Measurements from ENCODE around the gene CCDC8.
"Not testable (repeated sequence)": the region's sequence is repeated elsewhere in the genome, so short reads cannot be mapped to it uniquely, and the experiment has no call there.

Gene CCDC8

DNA sequence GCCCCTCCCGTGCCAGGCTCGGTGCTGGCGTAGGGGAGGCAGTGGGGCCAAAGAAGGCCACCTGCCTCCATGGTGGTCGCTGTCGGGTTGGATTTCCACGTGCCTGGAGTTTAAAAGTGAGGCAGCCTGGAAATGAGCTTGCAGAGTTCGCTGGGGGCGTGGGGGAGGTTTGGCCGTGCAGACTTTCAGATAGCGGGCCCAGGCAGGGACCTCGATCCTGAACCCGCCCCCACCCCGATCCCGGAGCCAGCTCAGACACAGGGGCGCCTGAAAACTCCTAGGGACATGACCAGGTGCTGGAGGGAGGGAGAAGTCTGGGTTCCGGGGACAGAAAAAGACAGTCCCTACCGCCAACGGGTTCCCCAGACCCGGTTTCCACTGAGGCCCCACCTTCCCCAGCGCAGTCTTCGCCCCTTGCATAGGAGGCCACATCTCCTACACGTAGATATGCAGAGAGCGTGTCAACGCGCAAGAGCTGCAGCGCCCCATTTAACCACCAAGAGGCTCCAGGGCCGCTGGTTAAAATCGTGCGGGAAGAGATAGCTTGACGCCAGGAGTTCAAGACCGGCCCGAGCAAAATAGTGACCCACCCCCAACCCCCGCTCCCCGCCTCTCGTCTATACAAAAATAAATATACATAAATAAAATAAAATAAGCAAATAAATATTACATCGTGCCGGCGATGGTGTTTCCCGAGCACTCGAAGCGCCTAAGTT, 8.5 kb downstream of the CCDC8 start:
- DNase-seq (ENCODE audit: low read depth in 2 of 3, low spot score in 2 of 3): no peak

DNA sequence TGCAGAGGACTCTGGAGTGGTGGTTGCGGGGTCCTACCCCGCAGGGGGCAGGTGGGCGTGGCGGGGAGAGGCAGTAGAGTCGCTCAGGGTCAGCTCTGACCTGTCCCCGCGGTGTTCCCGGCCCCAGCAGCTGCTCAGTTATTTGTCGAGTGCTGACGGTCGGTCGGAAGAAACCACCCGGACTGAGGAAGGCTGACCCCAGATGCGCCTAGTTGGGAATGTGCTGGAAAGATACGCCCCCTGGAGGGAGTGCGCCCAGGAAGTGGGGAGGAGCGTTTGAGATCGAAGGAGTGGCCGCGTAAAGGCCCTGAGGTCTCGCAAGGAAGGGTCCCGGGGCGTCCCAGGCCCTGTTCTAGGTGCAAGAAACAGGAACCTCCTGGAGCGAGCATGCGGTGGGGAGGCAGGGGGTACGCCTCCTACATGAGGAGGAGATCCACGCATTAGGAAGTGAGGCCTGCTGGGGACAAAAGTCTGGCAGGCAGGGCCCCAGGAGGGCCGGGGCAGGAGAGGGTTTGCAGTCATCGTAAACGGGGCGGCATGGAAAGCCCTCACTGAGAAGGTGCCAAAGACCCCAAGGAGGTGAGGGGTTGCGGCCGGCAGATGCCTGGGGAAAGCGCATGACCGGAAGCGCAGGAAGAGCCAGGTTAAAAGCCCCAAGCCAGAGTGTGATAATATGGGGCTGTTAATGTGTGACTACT, 9.2 kb downstream of the CCDC8 start:
- no peak for DNase-seq (ENCODE audit: low read depth in 2 of 3, low spot score in 2 of 3)

DNA sequence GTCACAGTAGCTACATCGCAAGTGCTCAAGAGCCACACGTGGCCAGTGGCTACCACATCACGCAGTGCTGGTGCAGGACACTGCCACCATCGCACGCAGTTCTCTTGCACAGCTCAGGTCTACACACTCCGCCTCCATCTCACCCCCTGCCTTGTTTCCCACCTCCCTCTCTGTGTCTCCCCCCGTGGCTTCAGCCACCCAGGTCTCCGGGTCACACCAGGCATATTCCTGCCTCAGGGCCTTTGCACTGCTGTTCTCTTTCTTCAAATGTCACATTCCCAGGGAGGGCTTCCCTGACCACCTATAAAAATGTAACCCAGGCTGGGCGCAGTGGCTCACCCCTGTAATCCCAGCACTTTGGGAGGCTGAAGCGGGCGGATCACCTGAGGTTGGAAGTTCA, 10.6 kb downstream of the CCDC8 start:
- no peak for DNase-seq (ENCODE audit: low read depth in 2 of 3, low spot score in 2 of 3)

DNA sequence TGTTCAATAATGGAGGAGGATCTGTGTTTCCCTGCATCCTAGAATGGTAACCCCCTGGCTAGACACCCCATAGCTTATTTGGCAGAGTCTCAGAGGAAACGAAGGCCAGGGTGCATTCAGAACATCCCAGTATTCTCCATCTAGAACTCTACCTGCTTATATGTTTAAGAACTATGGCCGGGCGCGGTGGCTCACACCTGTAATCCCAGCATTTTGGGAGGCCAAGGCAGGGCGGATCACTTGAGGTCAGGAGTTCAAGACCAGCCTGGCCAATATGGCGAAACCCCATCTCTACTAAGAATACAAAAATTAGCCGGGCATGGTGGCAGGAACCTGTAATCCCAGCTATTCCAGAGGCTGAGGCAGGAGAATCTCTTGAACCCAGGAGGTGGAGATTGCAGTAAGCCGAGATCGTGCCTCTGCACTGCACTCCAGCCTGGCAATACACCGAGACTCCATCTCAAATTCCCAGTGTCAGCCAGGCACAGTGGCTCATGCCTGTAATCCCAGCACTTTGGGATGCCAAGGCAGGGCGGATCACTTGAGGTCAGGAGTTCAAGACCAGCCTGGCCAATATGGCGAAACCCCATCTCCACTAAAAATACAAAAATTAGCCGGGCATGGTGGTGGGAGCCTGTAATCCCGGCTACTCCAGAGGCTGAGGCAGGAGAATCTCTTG, 15.4 kb downstream of the CCDC8 start:
- DNase-seq (ENCODE audit: low read depth in 2 of 3, low spot score in 2 of 3): not testable (repeated sequence)

DNA sequence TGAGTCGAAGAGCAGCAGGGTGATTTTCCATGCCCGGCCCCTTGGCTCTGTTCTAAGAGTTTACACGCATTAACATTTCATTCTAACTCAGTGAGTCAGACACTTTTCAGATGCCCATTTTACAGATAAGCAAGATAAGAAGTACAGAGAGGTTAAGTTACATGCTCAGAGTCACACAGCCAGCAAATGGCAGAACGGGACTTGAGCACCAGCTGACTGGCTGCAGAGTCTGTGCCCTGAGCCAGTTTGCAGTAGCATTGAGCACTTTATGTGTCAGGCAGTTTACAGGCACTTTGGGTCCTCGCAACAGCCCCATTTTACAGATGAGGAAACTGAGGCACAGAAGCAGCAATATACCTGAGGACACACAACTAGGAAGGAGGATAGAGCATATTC, 19.0 kb downstream of the CCDC8 start:
- DNase-seq (ENCODE audit: low read depth in 2 of 3, low spot score in 2 of 3): no peak

DNA sequence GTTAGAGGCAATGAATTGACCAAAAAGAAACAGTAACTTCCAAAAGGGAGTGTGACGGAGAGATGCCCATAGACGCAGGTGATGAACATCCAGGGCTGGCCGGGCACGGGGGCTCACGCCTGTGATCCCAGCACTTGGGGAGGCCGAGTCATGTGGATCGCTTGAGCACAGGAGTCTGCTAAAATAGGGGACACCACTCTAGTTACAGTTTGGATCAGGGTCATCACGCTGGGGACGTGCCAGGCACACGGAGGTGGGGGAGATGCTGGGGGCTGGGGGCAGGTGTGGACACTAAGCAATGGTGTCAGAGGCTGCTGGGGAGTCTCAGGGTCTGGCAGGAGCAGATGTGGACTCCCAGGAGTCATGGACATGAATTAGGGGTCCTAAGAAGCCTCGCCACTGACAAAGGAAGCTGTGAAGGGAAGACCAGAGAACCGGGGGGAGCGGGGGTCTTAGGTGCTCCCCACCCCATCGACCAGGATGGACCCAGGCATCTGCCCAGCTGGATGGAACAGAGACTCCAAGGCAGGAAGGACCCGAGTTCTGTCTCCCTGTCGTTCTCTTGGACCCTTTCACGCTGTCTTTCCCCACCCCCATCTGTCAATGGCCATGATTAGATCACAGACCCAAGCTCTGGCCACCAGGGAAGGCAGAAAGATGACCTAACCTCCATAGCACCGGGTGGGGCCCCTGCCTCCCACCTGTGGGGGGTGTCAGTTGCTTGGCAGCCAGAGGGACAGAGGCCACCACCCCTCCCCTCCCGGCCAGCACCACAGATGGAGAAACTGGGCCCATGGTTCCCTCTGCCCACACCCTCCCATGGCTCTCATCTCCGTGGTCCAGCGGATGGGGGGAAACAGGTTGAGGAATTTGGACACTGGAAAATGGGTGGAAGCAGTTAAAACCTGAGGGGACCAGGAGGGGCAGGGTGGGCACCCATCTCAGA, 19.6 kb downstream of the CCDC8 start:
- no peak for DNase-seq (ENCODE audit: low read depth in 2 of 3, low spot score in 2 of 3)

DNA sequence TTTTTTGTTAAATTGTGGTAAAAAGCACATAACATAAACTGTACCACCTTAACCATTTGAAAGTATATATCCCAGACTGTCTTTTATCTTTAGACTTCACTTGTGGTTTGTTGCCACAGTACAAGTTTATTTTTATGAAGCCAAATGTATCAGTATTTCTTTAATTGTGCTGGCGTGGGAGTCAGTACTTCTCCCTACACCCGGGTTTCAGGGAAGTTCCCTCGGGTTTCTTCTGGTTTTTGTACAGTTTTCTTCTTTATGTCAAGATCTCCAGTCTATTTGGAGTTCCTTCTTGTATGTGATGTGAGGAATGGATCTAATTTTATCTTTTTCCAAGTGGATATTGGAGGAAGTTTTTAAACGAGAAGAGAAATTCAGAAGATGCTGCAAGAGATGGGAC, 20.5 kb downstream of the CCDC8 start:
- no peak for DNase-seq (ENCODE audit: low read depth in 2 of 3, low spot score in 2 of 3)

DNA sequence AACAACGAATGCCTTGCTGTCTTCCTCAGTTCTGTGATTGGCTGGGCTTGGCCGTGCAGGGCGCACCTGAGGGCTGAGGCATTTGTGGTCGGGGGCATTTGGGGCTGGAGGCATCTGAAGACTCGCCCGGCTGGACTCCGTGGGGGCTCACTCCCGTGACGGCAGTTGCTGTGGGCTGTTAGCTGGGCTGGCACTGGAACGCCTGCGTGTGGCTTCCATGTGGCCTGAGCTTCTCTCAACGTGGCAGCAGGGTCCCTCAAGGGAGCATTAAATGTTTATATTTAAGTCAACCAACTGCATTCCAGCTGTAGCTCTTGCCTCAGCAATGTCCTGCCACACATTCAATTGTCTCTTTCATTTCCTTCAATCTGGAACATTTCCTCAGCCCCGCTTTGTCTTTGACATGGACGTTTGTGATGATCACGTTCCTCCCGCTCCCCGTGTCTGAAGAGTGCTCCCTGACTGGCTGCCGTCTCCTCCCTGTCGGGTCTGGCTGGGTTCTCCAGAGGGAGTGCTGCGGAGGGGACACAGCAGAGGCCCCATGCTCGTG, 21.0 kb downstream of the CCDC8 start:
- DNase-seq (ENCODE audit: low read depth in 2 of 3, low spot score in 2 of 3): no peak

DNA sequence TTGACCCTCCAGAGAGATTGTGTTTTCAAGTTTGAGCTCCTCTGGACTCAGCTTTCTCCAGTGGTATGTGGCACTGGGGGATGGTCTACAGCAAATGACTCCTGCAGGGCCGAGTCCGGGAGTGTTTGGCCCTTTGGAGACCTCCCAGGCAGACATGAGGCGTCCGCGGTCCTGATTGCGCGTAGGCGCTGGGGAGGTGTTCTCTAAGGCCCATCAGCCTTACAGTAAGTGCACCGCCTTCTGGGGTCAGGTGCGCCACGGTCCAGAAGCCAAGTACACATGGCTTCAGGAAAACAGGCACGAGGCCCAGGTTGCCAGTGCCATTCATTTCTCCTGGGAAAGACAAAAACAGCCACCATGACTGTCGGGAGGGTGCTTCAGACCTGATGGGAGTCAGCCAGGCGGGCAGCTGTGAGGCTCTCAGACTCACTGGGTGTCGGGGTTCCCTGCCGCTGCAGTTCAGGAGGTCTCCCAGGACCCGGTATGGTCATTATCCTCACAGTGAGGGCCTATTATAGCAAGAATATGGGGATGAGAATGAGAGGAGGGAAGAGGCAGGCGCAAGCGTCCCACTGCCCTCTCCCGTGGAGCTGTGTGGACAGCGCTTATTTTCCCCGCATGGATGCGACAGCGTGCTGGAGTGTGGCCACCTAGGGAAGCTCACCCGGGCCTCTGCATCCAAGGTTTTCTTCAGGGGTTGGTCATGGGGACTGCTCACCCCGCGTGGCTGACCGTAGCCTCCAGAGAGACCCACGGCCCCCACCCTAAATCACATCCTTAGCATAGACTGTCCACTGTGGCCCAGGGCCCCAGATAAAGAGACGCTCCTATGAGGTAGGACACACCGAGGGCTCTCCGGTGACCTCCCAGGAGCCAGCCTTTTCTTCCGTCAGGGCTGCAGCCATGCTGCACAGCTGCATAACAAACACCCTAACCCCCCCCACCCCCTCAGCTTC, 21.8 kb downstream of the CCDC8 start:
- no peak for DNase-seq (ENCODE audit: low read depth in 2 of 3, low spot score in 2 of 3)

DNA sequence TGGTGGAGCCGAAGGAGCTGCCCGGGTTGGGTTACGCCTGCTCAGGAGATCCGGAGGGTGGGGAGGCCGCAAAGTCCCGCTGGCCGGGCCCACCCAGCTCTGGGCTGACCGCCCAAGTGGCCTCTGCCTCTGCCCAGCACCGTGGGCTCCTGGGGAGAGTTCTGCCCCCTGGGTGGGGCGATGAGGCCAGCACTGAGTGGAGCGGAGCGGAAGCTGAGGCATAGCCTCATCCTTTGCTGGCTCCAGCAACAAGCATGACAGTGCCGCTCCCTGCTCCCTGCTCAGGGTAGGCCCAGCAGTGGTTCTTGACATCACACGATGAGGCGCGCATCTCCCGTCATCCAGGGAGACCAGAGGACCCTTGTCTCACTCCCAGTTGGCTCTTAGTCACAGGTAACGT, 22.5 kb downstream of the CCDC8 start:
- DNase-seq (ENCODE audit: low read depth in 2 of 3, low spot score in 2 of 3): no peak

DNA sequence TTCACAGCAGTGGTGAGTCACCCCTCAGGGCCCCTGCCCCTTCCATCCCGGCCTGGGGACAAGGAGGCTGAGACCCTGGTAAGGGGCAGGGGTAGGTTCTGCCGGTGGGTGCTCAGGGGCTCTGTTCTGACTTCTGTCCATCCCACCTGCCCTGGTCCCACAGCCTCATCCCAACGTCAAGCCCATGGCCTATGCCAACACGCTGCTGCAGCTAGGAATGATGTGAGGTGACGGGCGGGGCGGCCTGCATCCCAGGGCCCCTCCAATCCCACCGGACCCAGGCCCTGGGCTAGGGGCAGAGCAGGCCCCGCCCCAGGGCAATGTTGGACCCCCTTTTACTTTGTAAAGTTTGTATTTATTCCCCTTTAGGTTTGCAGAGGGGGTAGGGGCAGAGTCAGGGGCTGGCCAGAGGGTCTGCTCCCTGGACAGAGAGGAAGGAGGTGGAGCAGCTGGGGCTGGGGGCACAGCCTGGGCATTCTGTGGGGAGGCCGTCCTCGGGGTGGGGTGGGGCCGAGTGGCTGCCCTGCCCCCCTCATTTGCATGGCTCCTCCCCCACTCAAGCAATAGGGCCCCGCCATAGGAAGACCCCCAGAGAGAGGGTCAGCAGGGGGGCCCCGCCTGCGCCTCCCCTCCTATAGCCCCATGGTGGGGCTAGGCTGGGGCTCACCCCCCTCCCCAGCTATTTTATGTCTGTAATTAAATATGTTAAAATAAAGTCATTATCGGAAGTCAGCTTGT, 23.1 kb downstream of the CCDC8 start:
- no peak for DNase-seq (ENCODE audit: low read depth in 2 of 3, low spot score in 2 of 3)

DNA sequence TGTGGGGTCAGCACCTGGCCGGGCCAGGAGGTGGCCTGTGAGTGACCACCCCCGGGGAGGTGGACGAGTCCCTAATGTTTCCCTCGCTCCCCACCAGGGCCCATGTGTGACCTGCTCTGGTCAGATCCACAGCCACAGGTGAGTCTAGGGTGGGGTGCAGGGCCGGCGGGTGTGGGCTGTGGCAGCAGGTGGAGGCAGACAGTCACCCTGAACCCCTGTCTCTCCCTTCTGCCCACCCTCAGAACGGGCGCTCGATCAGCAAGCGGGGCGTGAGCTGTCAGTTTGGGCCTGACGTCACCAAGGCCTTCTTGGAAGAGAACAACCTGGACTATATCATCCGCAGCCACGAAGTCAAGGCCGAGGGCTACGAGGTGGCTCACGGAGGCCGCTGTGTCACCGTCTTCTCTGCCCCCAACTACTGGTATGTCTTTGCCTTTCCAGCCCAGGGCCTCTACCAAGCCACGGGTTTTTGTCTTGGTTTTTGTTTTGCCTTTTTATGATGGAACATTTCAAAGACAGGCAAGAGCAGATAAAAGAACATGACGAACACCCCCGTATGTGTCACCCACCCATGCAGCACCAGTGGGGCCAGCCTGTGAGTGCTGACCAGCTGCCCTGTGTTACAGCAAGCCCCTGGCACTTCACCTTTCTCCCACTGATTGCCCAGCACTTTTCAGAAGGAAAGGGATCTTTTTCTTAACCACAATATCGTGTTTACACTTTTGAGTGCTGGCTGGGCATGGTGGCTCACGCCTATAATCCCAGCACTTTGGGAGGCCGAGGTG, 24.9 kb downstream of the CCDC8 start:
- no peak for DNase-seq (ENCODE audit: low read depth in 2 of 3, low spot score in 2 of 3)

DNA sequence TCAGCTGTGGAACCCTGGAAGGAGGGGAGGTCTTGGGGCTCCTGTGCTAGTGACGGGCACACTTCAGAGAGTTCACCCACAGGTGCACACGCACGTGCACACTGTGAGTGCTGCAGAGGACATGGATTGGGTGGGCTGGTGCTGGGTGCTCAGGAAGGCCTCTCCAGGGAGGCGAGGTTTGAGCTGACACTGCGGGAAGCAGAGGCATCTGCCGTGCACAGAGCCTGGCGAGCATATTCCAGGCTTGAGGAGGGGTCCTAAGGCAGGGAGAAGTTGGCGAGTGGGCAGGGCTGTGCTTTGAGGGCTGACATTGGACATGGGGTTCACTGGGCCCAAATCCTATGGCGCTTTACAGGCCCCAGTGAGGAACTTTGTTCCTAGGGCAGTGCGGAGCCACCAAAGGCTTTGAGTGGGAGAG, 25.6 kb downstream of the CCDC8 start:
- no peak for DNase-seq (ENCODE audit: low read depth in 2 of 3, low spot score in 2 of 3)

DNA sequence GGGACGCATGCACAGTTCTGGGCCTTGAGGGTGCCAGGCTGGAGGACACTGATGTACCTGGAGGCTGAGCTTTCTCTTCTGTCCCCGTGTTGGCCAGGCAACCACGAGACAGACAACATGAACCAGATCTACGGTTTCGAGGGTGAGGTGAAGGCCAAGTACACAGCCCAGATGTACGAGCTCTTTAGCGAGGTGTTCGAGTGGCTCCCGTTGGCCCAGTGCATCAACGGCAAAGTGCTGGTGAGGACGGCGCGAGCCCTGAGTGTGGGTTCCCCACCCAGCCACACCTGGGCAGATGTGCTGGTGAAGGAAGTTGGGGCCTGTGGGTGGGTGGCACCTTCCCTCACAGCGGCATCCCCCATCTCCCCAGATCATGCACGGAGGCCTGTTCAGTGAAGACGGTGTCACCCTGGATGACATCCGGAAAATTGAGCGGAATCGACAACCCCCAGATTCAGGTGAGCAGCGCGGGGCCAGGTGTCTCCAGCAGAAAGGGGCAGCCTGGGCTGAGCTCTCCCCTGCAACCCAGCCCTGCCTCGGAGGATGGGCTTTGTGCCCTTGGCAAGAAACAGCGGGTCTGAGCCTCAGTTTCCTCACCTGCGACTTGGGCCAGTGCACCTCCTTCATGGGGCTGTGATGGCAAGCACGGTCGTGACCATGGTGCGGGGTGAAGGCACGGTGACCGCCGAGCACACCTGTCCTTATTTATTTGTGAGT, 26.2 kb downstream of the CCDC8 start:
- no peak for DNase-seq (ENCODE audit: low read depth in 2 of 3, low spot score in 2 of 3)

DNA sequence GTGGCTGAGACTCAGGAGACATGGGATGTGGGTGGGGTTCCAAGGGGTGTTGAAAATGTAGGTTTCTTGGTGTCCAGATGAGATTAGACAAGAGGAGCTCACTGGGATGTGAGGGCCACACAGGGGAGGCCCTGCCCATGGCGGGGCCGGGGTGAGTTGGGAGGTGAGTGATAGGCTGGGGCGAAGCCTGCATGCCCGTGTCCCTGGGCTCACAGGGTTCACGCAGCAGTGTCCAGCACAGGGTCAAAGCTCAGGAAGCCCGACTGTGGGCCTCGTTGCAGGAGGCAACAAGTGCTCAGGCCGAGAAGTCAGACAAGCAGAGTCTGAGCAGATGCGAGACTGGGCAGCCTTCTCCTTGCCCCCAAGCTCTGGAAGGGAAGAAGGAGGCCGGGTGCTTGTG, 27.2 kb downstream of the CCDC8 start:
- DNase-seq (ENCODE audit: low read depth in 2 of 3, low spot score in 2 of 3): no peak

DNA sequence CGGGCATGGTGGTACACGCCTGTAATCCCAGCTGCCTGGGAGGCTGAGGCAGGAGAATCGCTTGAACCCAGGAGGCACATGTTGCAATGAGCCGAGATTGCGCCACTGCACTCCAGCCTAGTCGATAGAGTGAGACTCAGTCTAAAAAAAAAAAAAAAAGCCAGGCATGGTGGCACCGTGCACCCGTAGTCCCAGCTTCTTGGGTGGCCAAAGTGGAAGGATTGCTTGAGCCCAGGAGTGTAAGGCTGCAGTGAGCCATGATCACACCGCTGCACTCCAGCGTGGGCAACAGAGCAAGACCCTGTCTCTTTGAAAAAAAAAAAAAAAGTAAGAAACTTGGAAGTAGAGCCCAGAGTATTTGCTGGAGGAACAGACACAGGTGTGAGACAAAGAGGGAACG, 27.7 kb downstream of the CCDC8 start:
- DNase-seq (ENCODE audit: low read depth in 2 of 3, low spot score in 2 of 3): no peak

DNA sequence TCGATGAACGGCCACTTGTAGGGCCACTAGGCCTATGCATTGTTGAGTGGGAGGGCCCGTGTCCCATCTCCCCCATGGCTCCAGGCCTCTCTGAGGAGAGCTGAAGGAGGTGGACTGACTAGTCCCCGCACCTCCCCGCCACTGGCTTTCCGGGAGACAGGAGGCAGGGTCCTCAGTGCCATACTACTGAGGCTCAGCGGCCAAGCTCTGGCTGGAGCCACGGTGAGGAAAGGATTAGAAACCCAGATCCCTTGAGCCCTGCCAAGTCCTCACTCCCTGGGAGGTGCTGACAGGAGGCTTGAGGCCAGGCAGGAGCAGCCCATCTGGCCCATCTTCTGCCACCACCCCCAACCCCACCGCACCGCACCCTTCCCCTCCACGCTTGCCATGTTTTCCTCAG, 29.0 kb downstream of the CCDC8 start:
- DNase-seq (ENCODE audit: low read depth in 2 of 3, low spot score in 2 of 3): no peak

DNA sequence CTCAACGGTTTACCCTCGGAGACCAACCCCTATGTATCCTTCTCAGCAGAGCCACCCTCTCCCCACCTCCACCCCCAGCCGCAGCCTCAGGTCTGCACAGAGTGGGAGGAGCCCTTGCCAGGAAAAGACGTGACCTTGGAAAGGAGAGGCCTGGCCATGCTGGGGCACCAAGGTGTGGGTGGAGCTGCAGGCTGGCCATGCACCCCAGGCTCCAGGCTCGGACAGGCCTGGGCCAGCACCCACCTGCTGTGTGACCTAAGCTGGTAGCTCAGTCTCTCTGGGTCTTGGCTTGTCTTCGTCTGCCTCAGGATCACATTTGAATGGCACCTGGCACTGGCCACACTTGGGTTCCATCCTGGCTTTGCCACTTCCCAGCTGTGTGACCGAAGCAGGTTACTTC, 29.5 kb downstream of the CCDC8 start:
- DNase-seq (ENCODE audit: low read depth in 2 of 3, low spot score in 2 of 3): no peak

Data from activated CD8-positive, alpha-beta memory T cell treated with anti-CD3 and anti-CD28 coated beads for 48 hours (primary cell).